HUES48 (cell line): ENCODE results near the gene ADGRL3.

Source experiments
- H3K27ac ChIP-seq: one replicate; pipeline ENCODE4 v1.7.0; 2013; ENCODE audit warnings: low read depth, low read length, inconsistent platforms
- H3K27me3 ChIP-seq: 2 replicates; pipeline ENCODE4 v1.6.1; 2013; ENCODE audit warnings: mild to moderate bottlenecking, low read length; ENCODE audit not compliant: control insufficient read depth, insufficient read depth
- H3K36me3 ChIP-seq: 2 replicates; pipeline ENCODE4 v1.6.1; 2013; ENCODE audit warnings: low read length; ENCODE audit not compliant: control insufficient read depth, insufficient read depth
- H3K4me1 ChIP-seq: 2 replicates; pipeline ENCODE4 v1.6.1; 2013; ENCODE audit warnings: mild to moderate bottlenecking, low read length; ENCODE audit not compliant: control insufficient read depth, insufficient read depth
- H3K4me3 ChIP-seq: 2 replicates; pipeline ENCODE4 v1.5.1; 2013; ENCODE audit warnings: mild to moderate bottlenecking, low read depth, low read length
- H3K9ac ChIP-seq: 2 replicates; pipeline ENCODE4 v1.6.1; 2013; ENCODE audit warnings: mild to moderate bottlenecking, low read depth, low read length, moderate library complexity
- H3K9me3 ChIP-seq: 2 replicates; pipeline ENCODE4 v1.6.1; 2013; ENCODE audit warnings: low read length; ENCODE audit not compliant: control insufficient read depth, insufficient read depth

The ADGRL3 gene

DNA sequence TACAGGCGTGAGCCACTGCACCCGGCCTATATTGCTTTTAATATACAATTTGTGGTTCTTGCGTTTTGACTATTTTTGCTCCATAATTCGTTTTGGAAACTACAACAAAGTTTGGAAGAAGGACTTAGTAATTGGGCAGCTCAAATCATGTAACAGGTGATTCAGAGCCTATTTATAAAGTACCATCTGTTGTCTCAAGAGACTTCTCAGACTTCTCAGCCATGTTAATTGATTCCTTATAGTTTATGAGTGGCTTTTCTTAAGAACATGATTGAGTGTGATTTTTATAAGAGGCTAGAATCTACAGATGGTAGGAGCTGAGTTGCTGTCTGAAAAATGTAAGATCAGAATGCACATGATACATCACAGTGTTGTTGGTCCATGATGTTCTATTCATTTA is 240.2 kb downstream of the ADGRL3 start:
- Histone ChIP-seq H3K9ac (no peak overlapping the region), H3K9me3 (no peaks in the 10 kb centered on the region), H3K27ac (no peak overlapping the region), H3K4me1 (peaks cover 8% of the 10 kb centered on the region; the same call in 1 of the 2 replicates), H3K36me3 (no peaks in the 10 kb centered on the region), H3K4me3 (no peak overlapping the region), H3K27me3 (no peaks in the 10 kb centered on the region)

DNA sequence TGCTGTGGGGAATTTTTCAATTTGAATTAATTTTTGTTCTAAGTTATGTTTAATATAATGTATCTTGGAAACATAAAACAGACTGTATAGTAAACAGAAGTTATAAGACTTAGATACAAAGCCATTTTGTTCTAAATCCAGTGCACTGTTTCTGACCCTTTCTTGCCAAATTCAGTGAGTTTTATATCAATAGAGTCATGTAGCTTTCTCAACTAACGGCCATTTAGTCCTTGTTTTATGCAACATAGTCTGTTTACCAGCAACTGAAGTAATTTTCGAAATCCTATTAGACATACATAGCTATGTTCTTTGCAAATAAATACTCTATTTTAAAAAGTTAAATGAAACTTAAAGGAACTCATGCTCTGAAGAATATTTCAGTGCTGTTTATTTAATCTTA is 242.8 kb downstream of the ADGRL3 start:
- no peaks in the 10 kb centered on the region for H3K36me3 ChIP-seq
- no peaks in the 10 kb centered on the region for H3K9me3 ChIP-seq
- no peak overlapping the region for H3K9ac ChIP-seq
- no peak overlapping the region for H3K4me3 ChIP-seq
- no peak overlapping the region for H3K27ac ChIP-seq
- no peaks in the 10 kb centered on the region for H3K27me3 ChIP-seq
- H3K4me1 ChIP-seq: peaks cover 3% of the 10 kb centered on the region; the same call in 1 of the 2 replicates

DNA sequence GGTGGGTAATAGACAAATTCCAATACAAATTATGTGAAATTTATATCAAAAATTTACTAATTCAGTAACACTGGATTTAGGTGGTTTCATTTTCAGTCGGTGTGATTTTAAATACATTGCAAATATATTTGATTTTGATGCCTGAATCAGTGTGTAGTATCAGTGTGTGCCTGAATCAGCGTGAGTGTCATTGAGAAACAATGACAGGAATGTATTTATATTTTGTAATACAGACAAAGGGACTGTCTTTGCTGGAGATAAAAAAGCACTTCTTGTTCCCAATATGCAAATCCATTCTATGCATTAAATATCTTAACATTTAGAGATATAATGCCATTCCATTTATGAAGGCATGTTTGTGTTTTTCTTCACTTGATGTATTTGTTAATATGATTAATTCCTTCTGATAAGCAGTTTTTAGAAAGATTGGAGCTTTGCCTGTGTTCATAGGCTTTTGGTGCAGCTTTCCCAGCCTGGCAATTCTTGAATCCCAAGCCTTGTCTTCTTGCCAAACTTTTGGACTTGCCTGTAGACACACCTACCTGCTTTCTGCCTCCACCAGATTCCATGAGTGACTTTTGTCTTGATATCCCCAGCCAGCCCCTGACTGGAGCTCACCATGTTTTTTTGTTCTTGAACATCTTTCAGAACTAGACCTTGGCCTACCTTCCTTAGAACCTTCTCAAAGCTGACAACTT is 243.8 kb downstream of the ADGRL3 start:
- H3K4me1 ChIP-seq: peaks cover 3% of the 10 kb centered on the region; the same call in 1 of the 2 replicates
- no peak overlapping the region for H3K27ac ChIP-seq
- no peaks in the 10 kb centered on the region for H3K27me3 ChIP-seq
- H3K4me3 ChIP-seq: no peak overlapping the region
- H3K9ac ChIP-seq: no peak overlapping the region
- no peaks in the 10 kb centered on the region for H3K36me3 ChIP-seq
- H3K9me3 ChIP-seq: no peaks in the 10 kb centered on the region

DNA sequence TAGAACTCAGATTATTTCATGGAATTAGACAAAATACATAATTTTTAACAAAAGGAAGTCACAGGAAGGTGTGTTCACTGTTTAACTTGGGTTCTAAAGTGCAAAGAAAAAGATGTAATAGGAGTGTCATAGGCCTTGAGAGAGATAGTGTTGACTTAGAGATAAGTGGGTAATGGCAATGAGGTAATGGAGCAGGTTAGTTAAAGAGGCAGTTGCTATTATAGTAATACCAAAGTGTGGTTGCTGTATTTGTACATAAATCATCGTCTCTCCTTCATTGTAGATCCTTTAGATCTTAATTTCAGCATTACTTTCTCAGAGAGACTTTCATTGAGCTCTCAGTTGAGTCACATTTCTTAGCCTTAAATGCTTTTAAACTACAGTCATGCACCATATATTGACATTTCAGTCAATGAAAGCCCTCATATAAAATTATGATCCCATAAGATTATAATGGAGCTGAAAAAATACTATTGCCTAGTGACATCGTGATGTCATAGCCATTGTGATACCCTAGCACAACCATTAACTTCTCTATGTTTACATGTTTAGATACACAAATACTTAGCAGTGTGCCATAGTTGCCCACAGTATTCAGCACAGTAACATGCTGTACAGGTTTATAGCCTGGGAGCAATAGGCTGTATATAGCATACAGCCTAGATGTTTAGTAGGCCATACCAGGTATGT is 245.4 kb downstream of the ADGRL3 start:
- no peaks in the 10 kb centered on the region for H3K27me3 ChIP-seq
- no peaks in the 10 kb centered on the region for H3K36me3 ChIP-seq
- H3K27ac ChIP-seq: no peak overlapping the region
- peaks cover 3% of the 10 kb centered on the region; the same call in 1 of the 2 replicates for H3K4me1 ChIP-seq
- no peaks in the 10 kb centered on the region for H3K9me3 ChIP-seq
- H3K9ac ChIP-seq: no peak overlapping the region
- no peak overlapping the region for H3K4me3 ChIP-seq

DNA sequence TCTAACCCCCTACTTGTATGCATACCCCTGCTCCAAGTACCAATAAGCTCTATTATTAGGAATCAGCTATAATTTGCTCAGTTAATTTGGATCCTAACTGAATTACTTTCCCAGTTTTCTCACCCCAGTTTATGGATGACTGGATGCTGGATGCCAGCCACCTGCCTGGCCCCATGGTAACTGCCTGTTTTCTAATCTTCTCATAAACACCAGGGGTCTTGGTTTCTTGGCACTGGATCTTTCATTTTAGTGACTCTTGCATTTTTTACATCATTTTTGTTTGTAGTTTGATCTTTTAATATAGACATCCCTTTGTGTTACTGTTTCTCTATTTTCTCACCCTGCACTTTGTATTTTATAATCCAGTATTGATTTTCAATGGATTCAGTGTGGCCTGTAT is 246.8 kb downstream of the ADGRL3 start:
- Histone ChIP-seq H3K9ac (no peak overlapping the region), H3K9me3 (no peaks in the 10 kb centered on the region), H3K4me3 (no peak overlapping the region), H3K4me1 (peaks cover 3% of the 10 kb centered on the region; the same call in 1 of the 2 replicates), H3K27ac (no peak overlapping the region), H3K27me3 (no peaks in the 10 kb centered on the region), H3K36me3 (no peaks in the 10 kb centered on the region)

DNA sequence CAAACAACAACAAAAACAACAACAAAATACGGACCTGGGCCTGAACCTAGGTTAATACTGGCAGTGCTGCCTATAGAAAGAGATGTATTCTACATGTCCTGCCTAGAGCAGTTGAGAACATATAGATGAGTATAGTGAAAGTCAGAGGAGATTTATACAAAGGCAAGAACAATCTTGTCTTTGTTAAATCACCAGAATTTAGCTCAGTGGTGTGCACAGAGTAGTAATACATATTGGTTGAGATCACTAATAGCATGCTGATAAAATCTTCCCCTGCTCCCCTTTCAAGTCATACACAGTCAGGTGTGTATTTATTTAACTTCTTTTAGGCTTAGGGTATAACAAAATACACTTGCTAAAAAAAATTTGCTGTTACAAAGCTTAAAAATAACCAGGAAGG is 247.8 kb downstream of the ADGRL3 start:
- H3K9me3 ChIP-seq: no peaks in the 10 kb centered on the region

DNA sequence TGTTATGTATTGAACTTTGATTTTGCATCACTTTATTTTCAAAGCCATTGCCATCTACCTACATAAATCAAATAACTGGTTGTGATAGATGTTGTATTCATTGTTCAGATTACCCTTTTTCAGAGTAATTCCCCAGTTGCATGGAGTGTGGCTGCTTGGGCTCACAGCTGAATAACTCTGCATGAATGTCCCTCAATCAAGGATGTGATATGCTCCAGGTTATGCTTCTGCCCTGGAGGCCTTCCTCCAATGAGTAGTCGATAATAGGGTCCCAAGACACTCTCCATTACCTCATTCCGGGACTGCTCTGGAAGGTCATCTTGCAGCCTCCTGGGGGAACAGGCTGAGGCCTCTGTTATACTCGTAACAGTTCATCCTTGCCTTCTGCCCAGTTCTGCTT is 251.8 kb downstream of the ADGRL3 start:
- Histone ChIP-seq H3K9me3 (no peaks in the 10 kb centered on the region), H3K36me3 (no peaks in the 10 kb centered on the region), H3K27me3 (no peaks in the 10 kb centered on the region), H3K4me1 (no peaks in the 10 kb centered on the region), H3K27ac (no peak overlapping the region), H3K4me3 (no peak overlapping the region), H3K9ac (no peak overlapping the region)

More for the DNA sequence above, 247.8 kb downstream of the ADGRL3 start:
- Histone ChIP-seq H3K27me3 (no peaks in the 10 kb centered on the region), H3K4me3 (no peak overlapping the region), H3K36me3 (no peaks in the 10 kb centered on the region), H3K27ac (no peak overlapping the region), H3K4me1 (peaks cover 3% of the 10 kb centered on the region; the same call in 1 of the 2 replicates), H3K9ac (no peak overlapping the region)

DNA sequence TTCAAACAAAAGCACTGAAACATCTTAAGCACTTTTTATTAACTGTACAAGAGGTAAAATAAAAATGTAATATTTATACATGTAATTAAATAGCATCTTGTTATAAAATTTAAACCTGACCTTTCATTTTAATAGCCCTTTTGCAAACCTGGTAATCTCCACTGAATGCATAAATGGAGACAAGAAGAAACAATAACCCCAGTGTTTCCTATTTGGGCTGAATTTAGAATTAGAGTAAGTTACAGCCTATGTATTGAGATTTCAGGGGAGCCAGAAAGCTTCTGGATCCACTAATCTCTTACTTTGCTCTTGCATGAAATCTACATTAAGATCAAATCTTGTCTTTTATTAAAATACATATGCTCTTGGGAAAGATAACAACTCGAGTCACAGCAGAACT is 261.8 kb downstream of the ADGRL3 start:
- Histone ChIP-seq H3K4me3 (no peak overlapping the region), H3K4me1 (no peaks in the 10 kb centered on the region), H3K9ac (no peak overlapping the region), H3K9me3 (no peaks in the 10 kb centered on the region), H3K27ac (no peak overlapping the region), H3K36me3 (no peaks in the 10 kb centered on the region), H3K27me3 (no peaks in the 10 kb centered on the region)

DNA sequence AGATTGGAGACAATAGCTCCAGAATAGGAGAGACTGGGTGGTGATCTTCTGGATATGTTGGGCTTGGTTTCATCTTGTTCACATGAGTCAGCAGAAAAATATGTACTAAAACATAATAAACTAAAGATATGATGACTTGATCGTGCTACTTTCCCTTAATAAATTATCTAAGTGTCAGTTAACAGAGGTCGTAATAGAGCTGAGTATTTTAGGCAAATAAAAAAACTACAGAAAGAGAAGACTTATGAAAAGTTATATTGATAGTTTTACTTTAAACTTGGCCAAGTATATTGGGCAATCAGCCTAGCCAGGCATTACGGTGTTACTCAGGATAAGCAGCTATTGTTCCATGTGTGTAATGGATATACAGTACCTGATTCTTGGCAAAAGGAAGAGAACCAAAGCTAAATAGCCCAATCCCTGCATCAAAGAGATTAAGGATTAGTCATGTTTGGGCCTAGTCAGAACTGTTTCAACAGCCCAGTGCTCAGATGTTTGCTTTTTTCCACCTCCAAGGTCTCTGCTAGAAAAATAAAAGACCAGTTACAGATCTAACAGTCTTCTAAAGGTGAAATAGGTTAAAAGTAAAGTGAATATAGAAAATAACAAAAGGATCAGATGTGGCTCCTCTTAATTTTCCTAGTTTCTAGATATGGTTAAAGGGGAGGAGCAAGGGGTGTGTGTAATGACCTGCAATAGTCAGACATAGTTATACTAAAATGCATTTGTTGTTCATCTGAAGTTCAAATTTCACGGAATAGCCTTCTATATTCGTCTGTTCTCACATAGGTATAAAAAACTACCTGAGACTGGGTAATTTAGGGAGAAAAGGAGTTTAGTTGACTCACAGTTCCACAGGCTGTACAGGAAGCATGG is 262.6 kb downstream of the ADGRL3 start:
- no peaks in the 10 kb centered on the region for H3K27me3 ChIP-seq
- H3K4me3 ChIP-seq: no peak overlapping the region
- no peaks in the 10 kb centered on the region for H3K9me3 ChIP-seq
- H3K27ac ChIP-seq: no peak overlapping the region
- H3K9ac ChIP-seq: no peak overlapping the region
- H3K4me1 ChIP-seq: no peaks in the 10 kb centered on the region
- no peaks in the 10 kb centered on the region for H3K36me3 ChIP-seq

DNA sequence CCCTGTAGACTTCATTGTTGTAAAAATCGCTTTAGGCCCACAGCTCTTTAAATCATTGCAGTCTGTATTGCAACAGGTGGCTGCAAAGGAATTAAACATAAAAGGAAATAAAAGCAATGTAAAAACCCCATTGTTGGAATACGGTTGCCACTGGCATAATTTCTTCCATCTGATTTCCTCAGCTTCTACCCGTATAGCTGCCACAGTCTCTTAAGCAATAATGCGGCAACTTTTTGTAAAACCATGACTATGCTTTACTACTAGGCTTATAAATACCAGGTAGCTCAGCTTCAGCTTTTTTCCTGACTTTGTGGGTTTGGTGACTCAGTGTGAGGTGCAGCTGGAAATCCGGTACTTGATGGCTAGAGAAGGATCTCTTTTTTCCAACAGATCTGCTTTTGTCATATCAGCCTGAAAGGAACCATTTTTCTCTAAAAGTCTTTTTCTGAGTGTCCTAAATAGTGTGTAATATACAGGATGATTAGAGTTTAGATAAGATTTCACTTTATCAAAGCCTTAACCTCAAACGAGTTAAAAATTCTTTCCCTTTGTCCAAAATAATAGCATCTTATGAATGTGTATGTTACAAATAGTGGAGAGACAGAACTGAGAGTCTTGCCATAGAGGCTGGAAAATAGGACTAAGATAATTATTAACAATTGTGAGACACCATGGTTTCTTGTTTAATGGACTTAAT is 268.0 kb downstream of the ADGRL3 start:
- peak overlapping the region; percentile 23 for H3K27ac ChIP-seq
- no peaks in the 10 kb centered on the region for H3K36me3 ChIP-seq
- H3K27me3 ChIP-seq: no peaks in the 10 kb centered on the region
- H3K9me3 ChIP-seq: no peaks in the 10 kb centered on the region
- no peak overlapping the region for H3K9ac ChIP-seq
- peaks cover 3% of the 10 kb centered on the region; the same call in 1 of the 2 replicates for H3K4me1 ChIP-seq
- H3K4me3 ChIP-seq: no peak overlapping the region
